ENCODE measurements around the gene L3MBTL4. TPM values are rescaled to one million over a fixed set of nuclear protein-coding genes. Genes with fewer than 3 reads are reported as not detected.

Gene L3MBTL4
- total and polyA plus RNA-seq, 4 donors: 2.3 to 15.0 (median 5.0) TPM

DNA sequence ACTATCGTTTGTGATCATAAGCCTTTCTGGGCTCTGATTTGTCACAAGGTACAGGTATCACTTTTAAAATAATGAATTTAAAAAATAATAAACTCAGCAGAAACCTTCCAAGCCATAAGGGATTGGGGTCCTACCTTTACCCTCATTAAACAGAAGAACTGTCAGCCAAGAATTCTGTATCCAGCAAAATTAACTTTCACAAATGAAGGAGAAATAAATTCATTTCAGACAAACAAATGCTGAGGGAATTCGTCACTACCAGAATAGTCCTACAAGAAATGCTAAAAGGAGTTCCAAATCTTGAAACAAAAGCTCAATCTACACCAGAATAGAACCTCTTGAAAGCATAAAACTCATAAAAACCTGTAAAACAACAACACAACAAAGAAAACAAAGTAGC, 25.7 kb downstream of the L3MBTL4 start:
- no peak for DNase-seq (ENCODE audit: low spot score)
- Histone ChIP-seq H3K9ac (ENCODE audit: low read depth in 1 of 2, low read length in 2 of 2) (no peak overlapping the region), H3K4me3 (ENCODE audit: low read depth in 1 of 3, low read length in 3 of 3) (no peak overlapping the region), H3K9me3 (ENCODE audit: control insufficient read depth in 4 of 4, low read length in 3 of 4) (peaks cover 0 to 10% (median 3%) of the 10 kb centered on the region in 4 donors), H3K36me3 (ENCODE audit: control insufficient read depth in 4 of 4, insufficient read depth in 3 of 4, low read depth in 1 of 4, low read length in 3 of 4) (no peaks in the 10 kb centered on the region), H3K27ac (ENCODE audit: low read depth in 1 of 2, low read length in 2 of 2) (no peak overlapping the region), H3K27me3 (ENCODE audit: control insufficient read depth in 4 of 4, insufficient read depth in 4 of 4, low read length in 3 of 4) (no peaks in the 10 kb centered on the region), H3K4me1 (ENCODE audit: control insufficient read depth in 4 of 4, insufficient read depth in 4 of 4, low read length in 3 of 4) (no peaks in the 10 kb centered on the region)
- TF ChIP-seq JUND (IDR thresholded peaks at IDR 0.05) (no peak), YY1 (IDR thresholded peaks at IDR 0.05) (no peak), TAF1 (conservative IDR thresholded peaks at IDR 0.05) (no peak), NR2F2 (IDR thresholded peaks at IDR 0.05) (no peak), HNF4A (conservative IDR thresholded peaks at IDR 0.05) (no peak), GABPA (IDR thresholded peaks at IDR 0.05 in 1 of 2, conservative IDR thresholded peaks at IDR 0.05 in 1 of 2) (no peak), SP1 (IDR thresholded peaks at IDR 0.05) (no peak), HNF4G (IDR thresholded peaks at IDR 0.05) (no peak), EGR1 (IDR thresholded peaks at IDR 0.05; ENCODE audit: low read depth in 2 of 2) (no peak), FOXA1 (IDR thresholded peaks at IDR 0.05) (no peak), RXRA (IDR thresholded peaks at IDR 0.05) (no peak), RAD21 (IDR thresholded peaks at IDR 0.05) (no peak)
- TF ChIP-seq, protein P1, sequence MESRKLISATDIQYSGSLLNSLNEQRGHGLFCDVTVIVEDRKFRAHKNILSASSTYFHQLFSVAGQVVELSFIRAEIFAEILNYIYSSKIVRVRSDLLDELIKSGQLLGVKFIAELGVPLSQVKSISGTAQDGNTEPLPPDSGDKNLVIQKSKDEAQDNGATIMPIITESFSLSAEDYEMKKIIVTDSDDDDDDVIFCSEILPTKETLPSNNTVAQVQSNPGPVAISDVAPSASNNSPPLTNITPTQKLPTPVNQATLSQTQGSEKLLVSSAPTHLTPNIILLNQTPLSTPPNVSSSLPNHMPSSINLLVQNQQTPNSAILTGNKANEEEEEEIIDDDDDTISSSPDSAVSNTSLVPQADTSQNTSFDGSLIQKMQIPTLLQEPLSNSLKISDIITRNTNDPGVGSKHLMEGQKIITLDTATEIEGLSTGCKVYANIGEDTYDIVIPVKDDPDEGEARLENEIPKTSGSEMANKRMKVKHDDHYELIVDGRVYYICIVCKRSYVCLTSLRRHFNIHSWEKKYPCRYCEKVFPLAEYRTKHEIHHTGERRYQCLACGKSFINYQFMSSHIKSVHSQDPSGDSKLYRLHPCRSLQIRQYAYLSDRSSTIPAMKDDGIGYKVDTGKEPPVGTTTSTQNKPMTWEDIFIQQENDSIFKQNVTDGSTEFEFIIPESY (IDR thresholded peaks at IDR 0.05): no peak
- TF ChIP-seq, protein P2, sequence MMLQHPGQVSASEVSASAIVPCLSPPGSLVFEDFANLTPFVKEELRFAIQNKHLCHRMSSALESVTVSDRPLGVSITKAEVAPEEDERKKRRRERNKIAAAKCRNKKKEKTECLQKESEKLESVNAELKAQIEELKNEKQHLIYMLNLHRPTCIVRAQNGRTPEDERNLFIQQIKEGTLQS (IDR thresholded peaks at IDR 0.05): no peak
- TF ChIP-seq, protein P3, sequence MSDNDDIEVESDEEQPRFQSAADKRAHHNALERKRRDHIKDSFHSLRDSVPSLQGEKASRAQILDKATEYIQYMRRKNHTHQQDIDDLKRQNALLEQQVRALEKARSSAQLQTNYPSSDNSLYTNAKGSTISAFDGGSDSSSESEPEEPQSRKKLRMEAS (IDR thresholded peaks at IDR 0.05): no peak
- TF ChIP-seq, protein P4, sequence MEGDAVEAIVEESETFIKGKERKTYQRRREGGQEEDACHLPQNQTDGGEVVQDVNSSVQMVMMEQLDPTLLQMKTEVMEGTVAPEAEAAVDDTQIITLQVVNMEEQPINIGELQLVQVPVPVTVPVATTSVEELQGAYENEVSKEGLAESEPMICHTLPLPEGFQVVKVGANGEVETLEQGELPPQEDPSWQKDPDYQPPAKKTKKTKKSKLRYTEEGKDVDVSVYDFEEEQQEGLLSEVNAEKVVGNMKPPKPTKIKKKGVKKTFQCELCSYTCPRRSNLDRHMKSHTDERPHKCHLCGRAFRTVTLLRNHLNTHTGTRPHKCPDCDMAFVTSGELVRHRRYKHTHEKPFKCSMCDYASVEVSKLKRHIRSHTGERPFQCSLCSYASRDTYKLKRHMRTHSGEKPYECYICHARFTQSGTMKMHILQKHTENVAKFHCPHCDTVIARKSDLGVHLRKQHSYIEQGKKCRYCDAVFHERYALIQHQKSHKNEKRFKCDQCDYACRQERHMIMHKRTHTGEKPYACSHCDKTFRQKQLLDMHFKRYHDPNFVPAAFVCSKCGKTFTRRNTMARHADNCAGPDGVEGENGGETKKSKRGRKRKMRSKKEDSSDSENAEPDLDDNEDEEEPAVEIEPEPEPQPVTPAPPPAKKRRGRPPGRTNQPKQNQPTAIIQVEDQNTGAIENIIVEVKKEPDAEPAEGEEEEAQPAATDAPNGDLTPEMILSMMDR (IDR thresholded peaks at IDR 0.05; ENCODE audit: low read depth, low read length, missing input control): no peak
- WGBS: 77% methylated on average over 2 of the region's 2 CpGs

DNA sequence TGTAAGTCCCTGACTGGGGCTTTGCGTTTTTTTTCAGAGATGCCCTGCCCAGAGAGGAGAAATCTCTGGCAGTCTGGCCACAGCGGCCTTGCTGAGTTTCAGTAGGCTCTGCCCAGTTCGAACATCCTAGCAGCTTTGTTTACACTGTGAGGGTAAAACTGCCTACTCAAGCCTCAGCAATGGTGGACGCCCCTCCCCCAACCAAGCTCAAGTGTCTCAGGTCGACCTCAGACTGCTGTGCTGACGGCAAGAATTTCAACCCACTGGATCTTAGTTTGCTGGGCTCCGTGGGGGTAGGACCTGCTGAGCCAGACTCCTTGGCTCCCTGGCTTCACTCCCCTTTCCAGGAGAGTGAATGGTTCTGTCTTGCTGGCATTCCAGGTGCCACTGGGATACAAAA, 31.7 kb downstream of the L3MBTL4 start:
- H3K9ac ChIP-seq (ENCODE audit: low read depth in 1 of 2, low read length in 2 of 2): no peak overlapping the region
- no peaks in the 10 kb centered on the region for H3K4me1 ChIP-seq (ENCODE audit: control insufficient read depth in 4 of 4, insufficient read depth in 4 of 4, low read length in 3 of 4)
- WGBS: 74% methylated on average over 7 of the region's 7 CpGs
- no peaks in the 10 kb centered on the region for H3K9me3 ChIP-seq (ENCODE audit: control insufficient read depth in 4 of 4, low read length in 3 of 4)
- H3K4me3 ChIP-seq (ENCODE audit: low read depth in 1 of 3, low read length in 3 of 3): no peak overlapping the region
- no peaks in the 10 kb centered on the region for H3K27me3 ChIP-seq (ENCODE audit: control insufficient read depth in 4 of 4, insufficient read depth in 4 of 4, low read length in 3 of 4)
- H3K36me3 ChIP-seq (ENCODE audit: control insufficient read depth in 4 of 4, insufficient read depth in 3 of 4, low read depth in 1 of 4, low read length in 3 of 4): peaks cover 0 to 1% (median 0%) of the 10 kb centered on the region in 4 donors
- no peak overlapping the region for H3K27ac ChIP-seq (ENCODE audit: low read depth in 1 of 2, low read length in 2 of 2)
- DNase-seq (ENCODE audit: low spot score): no peak
- TF ChIP-seq JUND (IDR thresholded peaks at IDR 0.05): no peak
- TF ChIP-seq, protein P2 (IDR thresholded peaks at IDR 0.05): no peak
- TF ChIP-seq HNF4A (conservative IDR thresholded peaks at IDR 0.05): no peak
- TF ChIP-seq TAF1 (conservative IDR thresholded peaks at IDR 0.05): no peak
- no peak for TF ChIP-seq RXRA (IDR thresholded peaks at IDR 0.05)
- TF ChIP-seq NR2F2 (IDR thresholded peaks at IDR 0.05): no peak
- TF ChIP-seq GABPA (IDR thresholded peaks at IDR 0.05 in 1 of 2, conservative IDR thresholded peaks at IDR 0.05 in 1 of 2): no peak
- TF ChIP-seq HNF4G (IDR thresholded peaks at IDR 0.05): no peak
- TF ChIP-seq, protein P5, sequence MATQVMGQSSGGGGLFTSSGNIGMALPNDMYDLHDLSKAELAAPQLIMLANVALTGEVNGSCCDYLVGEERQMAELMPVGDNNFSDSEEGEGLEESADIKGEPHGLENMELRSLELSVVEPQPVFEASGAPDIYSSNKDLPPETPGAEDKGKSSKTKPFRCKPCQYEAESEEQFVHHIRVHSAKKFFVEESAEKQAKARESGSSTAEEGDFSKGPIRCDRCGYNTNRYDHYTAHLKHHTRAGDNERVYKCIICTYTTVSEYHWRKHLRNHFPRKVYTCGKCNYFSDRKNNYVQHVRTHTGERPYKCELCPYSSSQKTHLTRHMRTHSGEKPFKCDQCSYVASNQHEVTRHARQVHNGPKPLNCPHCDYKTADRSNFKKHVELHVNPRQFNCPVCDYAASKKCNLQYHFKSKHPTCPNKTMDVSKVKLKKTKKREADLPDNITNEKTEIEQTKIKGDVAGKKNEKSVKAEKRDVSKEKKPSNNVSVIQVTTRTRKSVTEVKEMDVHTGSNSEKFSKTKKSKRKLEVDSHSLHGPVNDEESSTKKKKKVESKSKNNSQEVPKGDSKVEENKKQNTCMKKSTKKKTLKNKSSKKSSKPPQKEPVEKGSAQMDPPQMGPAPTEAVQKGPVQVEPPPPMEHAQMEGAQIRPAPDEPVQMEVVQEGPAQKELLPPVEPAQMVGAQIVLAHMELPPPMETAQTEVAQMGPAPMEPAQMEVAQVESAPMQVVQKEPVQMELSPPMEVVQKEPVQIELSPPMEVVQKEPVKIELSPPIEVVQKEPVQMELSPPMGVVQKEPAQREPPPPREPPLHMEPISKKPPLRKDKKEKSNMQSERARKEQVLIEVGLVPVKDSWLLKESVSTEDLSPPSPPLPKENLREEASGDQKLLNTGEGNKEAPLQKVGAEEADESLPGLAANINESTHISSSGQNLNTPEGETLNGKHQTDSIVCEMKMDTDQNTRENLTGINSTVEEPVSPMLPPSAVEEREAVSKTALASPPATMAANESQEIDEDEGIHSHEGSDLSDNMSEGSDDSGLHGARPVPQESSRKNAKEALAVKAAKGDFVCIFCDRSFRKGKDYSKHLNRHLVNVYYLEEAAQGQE (IDR thresholded peaks at IDR 0.05): no peak
- no peak for TF ChIP-seq FOXA2 (IDR thresholded peaks at IDR 0.05)
- TF ChIP-seq, protein P4 (IDR thresholded peaks at IDR 0.05; ENCODE audit: low read depth, low read length, missing input control): no peak
- TF ChIP-seq, protein P1 (IDR thresholded peaks at IDR 0.05): no peak
- no peak for TF ChIP-seq YY1 (IDR thresholded peaks at IDR 0.05)
- no peak for TF ChIP-seq EGR1 (IDR thresholded peaks at IDR 0.05; ENCODE audit: low read depth in 2 of 2)
- no peak for TF ChIP-seq RAD21 (IDR thresholded peaks at IDR 0.05)
- TF ChIP-seq SP1 (IDR thresholded peaks at IDR 0.05): no peak

All from liver (tissue), 9 donors.